HPDE6-E6E7 (cell line): ENCODE measurements around the gene PKP4.

Source experiments
- DNase-seq: peaks from one replicate; pipeline ENCODE4 v3.0.0; 2011; ENCODE audit warnings: missing footprints; ENCODE audit errors: extremely low spot score

Gene PKP4

GRCh38 chr2:158716121-158716791, 259.5 kb downstream of the PKP4 start:
- DNase-seq = no peak

- DNase-seq = no peak
These were observed 260.2 kb downstream of the PKP4 start for GRCh38 chr2:158716921-158717320.

- no peak for DNase-seq
These were observed 260.8 kb downstream of the PKP4 start for GRCh38 chr2:158717366-158718195.

GRCh38 chr2:158718196-158718585, 261.4 kb downstream of the PKP4 start:
- DNase-seq = no peak

- no peak for DNase-seq
These were observed 262.1 kb downstream of the PKP4 start for GRCh38 chr2:158718851-158719250.

GRCh38 chr2:158719403-158719802, 262.7 kb downstream of the PKP4 start:
- DNase-seq = no peak

- DNase-seq = no peak
These were observed 265.7 kb downstream of the PKP4 start for GRCh38 chr2:158722266-158723105.

- no peak for DNase-seq
These were observed 266.6 kb downstream of the PKP4 start for GRCh38 chr2:158723181-158723838.

- peak; percentile 29 for DNase-seq
These were observed 267.4 kb downstream of the PKP4 start for GRCh38 chr2:158723921-158724802.

- DNase-seq = peak; percentile 20
These were observed 268.1 kb downstream of the PKP4 start for GRCh38 chr2:158724803-158725381.

GRCh38 chr2:158725441-158725891, 268.7 kb downstream of the PKP4 start:
- no peak for DNase-seq

GRCh38 chr2:158726911-158727592, 270.3 kb downstream of the PKP4 start:
- no peak for DNase-seq

GRCh38 chr2:158728422-158728821, 271.7 kb downstream of the PKP4 start:
- no peak for DNase-seq

- DNase-seq = no peak
These were observed 272.7 kb downstream of the PKP4 start for GRCh38 chr2:158729451-158729850.

- DNase-seq = no peak
These were observed 273.3 kb downstream of the PKP4 start for GRCh38 chr2:158729873-158730620.

- DNase-seq = no peak
These were observed 273.9 kb downstream of the PKP4 start for GRCh38 chr2:158730621-158731140.

- DNase-seq = no peak
These were observed 274.6 kb downstream of the PKP4 start for GRCh38 chr2:158731386-158731785.
